Measurements from ENCODE around the gene TNS1. TPM values are rescaled to one million over a fixed set of nuclear protein-coding genes. Genes with fewer than 3 reads are reported as not detected.
A peak's percentile ranks its signal among the peaks of the same experiment; 100 is the strongest.

TNS1 gene
- total RNA-seq, 1 donor from 2014 or later, result 1.6 TPM

DNA sequence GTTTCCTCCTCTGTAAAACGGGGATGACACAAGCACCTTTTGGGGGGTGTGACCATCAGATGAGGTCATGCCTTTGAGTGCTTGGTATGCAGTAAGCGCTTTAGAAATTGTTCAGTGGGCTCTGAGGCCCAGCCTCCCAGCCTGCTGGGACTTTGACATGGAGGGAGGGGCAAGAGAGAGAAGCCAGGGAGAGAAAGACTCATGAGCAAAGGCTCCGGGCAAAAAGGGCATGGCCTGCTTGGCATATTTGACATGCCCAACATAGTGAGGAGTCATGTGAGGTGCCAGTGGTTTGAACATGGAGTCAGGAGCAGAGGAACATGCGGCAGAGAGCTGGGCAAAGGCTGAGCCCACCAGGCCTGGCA lies 14.0 kb downstream of the TNS1 start:
- DNase-seq (ENCODE audit: low read depth), result no peak
- Histone ChIP-seq H3K27me3 (ENCODE audit: control insufficient read depth, insufficient read depth, low read length) (no peaks in the 10 kb centered on the region), H3K4me3 (ENCODE audit: low read depth, low read length) (no peak overlapping the region), H3K36me3 (ENCODE audit: control insufficient read depth, insufficient read depth, low read length) (no peaks in the 10 kb centered on the region)
- no peak for FAIRE-seq
- TF ChIP-seq, protein P1, sequence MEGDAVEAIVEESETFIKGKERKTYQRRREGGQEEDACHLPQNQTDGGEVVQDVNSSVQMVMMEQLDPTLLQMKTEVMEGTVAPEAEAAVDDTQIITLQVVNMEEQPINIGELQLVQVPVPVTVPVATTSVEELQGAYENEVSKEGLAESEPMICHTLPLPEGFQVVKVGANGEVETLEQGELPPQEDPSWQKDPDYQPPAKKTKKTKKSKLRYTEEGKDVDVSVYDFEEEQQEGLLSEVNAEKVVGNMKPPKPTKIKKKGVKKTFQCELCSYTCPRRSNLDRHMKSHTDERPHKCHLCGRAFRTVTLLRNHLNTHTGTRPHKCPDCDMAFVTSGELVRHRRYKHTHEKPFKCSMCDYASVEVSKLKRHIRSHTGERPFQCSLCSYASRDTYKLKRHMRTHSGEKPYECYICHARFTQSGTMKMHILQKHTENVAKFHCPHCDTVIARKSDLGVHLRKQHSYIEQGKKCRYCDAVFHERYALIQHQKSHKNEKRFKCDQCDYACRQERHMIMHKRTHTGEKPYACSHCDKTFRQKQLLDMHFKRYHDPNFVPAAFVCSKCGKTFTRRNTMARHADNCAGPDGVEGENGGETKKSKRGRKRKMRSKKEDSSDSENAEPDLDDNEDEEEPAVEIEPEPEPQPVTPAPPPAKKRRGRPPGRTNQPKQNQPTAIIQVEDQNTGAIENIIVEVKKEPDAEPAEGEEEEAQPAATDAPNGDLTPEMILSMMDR (IDR thresholded peaks at IDR 0.05; ENCODE audit: insufficient read depth, low read length, severe bottlenecking), result no peak

GRCh38 chr2:217988014-217988839 lies 14.6 kb downstream of the TNS1 start:
- Histone ChIP-seq H3K36me3 (ENCODE audit: control insufficient read depth, insufficient read depth, low read length) (no peaks in the 10 kb centered on the region), H3K4me3 (ENCODE audit: low read depth, low read length) (no peak overlapping the region), H3K27me3 (ENCODE audit: control insufficient read depth, insufficient read depth, low read length) (no peaks in the 10 kb centered on the region)
- DNase-seq (ENCODE audit: low read depth), result peak; percentile 91
- peak; percentile 55 for FAIRE-seq
- TF ChIP-seq, protein P1 (IDR thresholded peaks at IDR 0.05; ENCODE audit: insufficient read depth, low read length, severe bottlenecking), result peak; percentile 91

- Histone ChIP-seq H3K27me3 (ENCODE audit: control insufficient read depth, insufficient read depth, low read length) (no peaks in the 10 kb centered on the region), H3K36me3 (ENCODE audit: control insufficient read depth, insufficient read depth, low read length) (no peaks in the 10 kb centered on the region), H3K4me3 (ENCODE audit: low read depth, low read length) (no peak overlapping the region)
- TF ChIP-seq, protein P1 (IDR thresholded peaks at IDR 0.05; ENCODE audit: insufficient read depth, low read length, severe bottlenecking), result no peak
- DNase-seq (ENCODE audit: low read depth) (no peak), FAIRE-seq (no peak)
Observed at GRCh38 chr2:217987391-217987790, 15.4 kb downstream of the TNS1 start.

DNA sequence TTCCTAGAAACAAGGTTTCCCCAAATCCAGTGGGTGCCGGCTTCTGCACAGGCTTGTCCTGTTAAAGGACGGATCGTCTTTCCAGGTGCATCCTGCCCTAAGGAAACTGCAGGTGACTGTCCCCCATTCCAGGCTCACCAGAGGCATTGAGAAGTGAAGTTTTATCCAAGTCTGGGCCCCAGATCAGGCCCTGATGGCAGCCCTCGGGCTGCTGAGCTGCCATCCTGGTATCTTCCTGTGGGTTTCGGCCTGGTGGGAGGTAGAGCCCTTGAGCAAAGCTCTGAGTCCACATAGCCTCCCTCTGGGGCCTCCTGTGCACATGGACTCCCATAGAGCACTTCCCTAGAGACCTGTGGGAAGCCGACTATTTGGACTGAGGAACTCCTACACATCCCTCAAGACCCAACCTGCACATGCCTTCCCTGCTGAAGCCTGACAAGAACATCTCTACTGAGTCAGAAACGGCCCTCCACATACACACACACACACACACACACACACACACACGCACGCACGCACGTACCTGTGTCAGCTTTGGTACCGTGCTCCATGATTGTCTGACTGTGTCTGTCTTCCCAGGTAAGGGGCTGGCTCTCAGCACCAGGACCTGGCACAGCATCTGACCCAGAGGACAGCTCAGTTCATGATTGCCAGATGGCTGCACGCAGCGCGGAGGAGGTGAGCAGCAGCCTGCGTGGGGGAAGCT lies 16.4 kb downstream of the TNS1 start:
- Histone ChIP-seq H3K27me3 (ENCODE audit: control insufficient read depth, insufficient read depth, low read length) (no peaks in the 10 kb centered on the region), H3K4me3 (ENCODE audit: low read depth, low read length) (no peak overlapping the region), H3K36me3 (ENCODE audit: control insufficient read depth, insufficient read depth, low read length) (no peaks in the 10 kb centered on the region)
- no peak for DNase-seq (ENCODE audit: low read depth)
- TF ChIP-seq, protein P1 (IDR thresholded peaks at IDR 0.05; ENCODE audit: insufficient read depth, low read length, severe bottlenecking), result no peak
- FAIRE-seq, result no peak

- FAIRE-seq (no peak), DNase-seq (ENCODE audit: low read depth) (no peak)
- Histone ChIP-seq H3K36me3 (ENCODE audit: control insufficient read depth, insufficient read depth, low read length) (no peaks in the 10 kb centered on the region), H3K4me3 (ENCODE audit: low read depth, low read length) (no peak overlapping the region), H3K27me3 (ENCODE audit: control insufficient read depth, insufficient read depth, low read length) (no peaks in the 10 kb centered on the region)
- TF ChIP-seq, protein P1 (IDR thresholded peaks at IDR 0.05; ENCODE audit: insufficient read depth, low read length, severe bottlenecking), result no peak
Observed at GRCh38 chr2:217983276-217984233, 19.2 kb downstream of the TNS1 start.
